GM12878 (cell line): Measurements from ENCODE around the gene WDR45B.

Experiments
- EZH2 ChIP-seq: IDR thresholded peaks from 2 replicates; pipeline ENCODE4 v1.6.1; 2012; ENCODE audit warnings: low read depth, mild to moderate bottlenecking, control low read depth, inconsistent platforms, low read length, borderline replicate concordance; ENCODE audit not compliant: control insufficient read depth
- TF ChIP-seq, protein P1 (sequence below): IDR thresholded peaks from 2 replicates; pipeline ENCODE4 v1.6.1; 2012; ENCODE audit warnings: low read depth, low read length, improper control_type of control experiment

- no peak for TF ChIP-seq EZH2
- TF ChIP-seq, protein P1, sequence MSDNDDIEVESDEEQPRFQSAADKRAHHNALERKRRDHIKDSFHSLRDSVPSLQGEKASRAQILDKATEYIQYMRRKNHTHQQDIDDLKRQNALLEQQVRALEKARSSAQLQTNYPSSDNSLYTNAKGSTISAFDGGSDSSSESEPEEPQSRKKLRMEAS: no peak
Observed at GRCh38 chr17:82602986-82603710, 45.1 kb downstream of the WDR45B start.
